CD14-positive monocyte (primary cell): ENCODE results near the gene ZNF789. TPM values are rescaled to one million over a fixed set of nuclear protein-coding genes. Genes with fewer than 3 reads are reported as not detected.
"Not testable (repeated sequence)": the region's sequence is repeated elsewhere in the genome, so short reads cannot be mapped to it uniquely, and the experiment has no call there.

Source experiments
- DNase-seq, 3 donors: peaks; one replicate each; pipeline ENCODE4 v3.0.0-alpha.2; 2011 to 2022
- H2AFZ ChIP-seq: 2 replicates; pipeline ENCODE4 v1.6.0; 2012; ENCODE audit warnings: mild to moderate bottlenecking, low read depth, low read length, inconsistent platforms; ENCODE audit not compliant: insufficient read depth, poor library complexity, severe bottlenecking
- H3K27ac ChIP-seq, 2 donors: 1 replicate in 1 of 2; 2 replicates in 1 of 2; pipeline ENCODE4 v1.5.1; 2012 to 2013; ENCODE audit warnings: low read length in 2 of 2, control low read depth in 1 of 2, inconsistent platforms in 1 of 2, low read depth in 1 of 2, mild to moderate bottlenecking in 1 of 2
- H3K27me3 ChIP-seq, 2 donors: one replicate each; pipeline versions ENCODE4 v1.6.0 to v1.6.1; 2011 to 2013; ENCODE audit warnings: low read length in 2 of 2; ENCODE audit not compliant: control insufficient read depth in 2 of 2, insufficient read depth in 2 of 2
- H3K36me3 ChIP-seq, 2 donors: replicated peaks in 1 of 2; 1 replicate in 1 of 2; 2 replicates in 1 of 2; pipeline versions ENCODE4 v1.5.1 to v1.6.1; 2012 to 2013; ENCODE audit warnings: low read length in 2 of 2, control low read depth in 1 of 2, inconsistent platforms in 1 of 2, mild to moderate bottlenecking in 1 of 2; ENCODE audit not compliant: insufficient read depth in 2 of 2, control insufficient read depth in 1 of 2
- H3K4me1 ChIP-seq, 2 donors: 1 replicate in 1 of 2; 2 replicates in 1 of 2; pipeline versions ENCODE4 v1.5.1 to v1.6.1; 2012 to 2013; ENCODE audit warnings: low read length in 2 of 2, control low read depth in 1 of 2, inconsistent platforms in 1 of 2, mild to moderate bottlenecking in 1 of 2, moderate library complexity in 1 of 2; ENCODE audit not compliant: insufficient read depth in 2 of 2, control insufficient read depth in 1 of 2
- H3K4me2 ChIP-seq: replicated peaks from 2 replicates; pipeline ENCODE3; 2012; ENCODE audit warnings: low read length, moderate library complexity, mild to moderate bottlenecking; ENCODE audit not compliant: poor library complexity, severe bottlenecking; ENCODE audit errors: extremely low read depth
- H3K4me3 ChIP-seq, 3 experiments: fragments of 200-600 bp in 1 of 3; sonication (generic) in 1 of 3; replicated peaks in 1 of 3; 1 replicate in 2 of 3; 2 replicates in 1 of 3; pipeline ENCODE4 v1.5.1; 2011 to 2013; ENCODE audit warnings: low read length in 3 of 3, mild to moderate bottlenecking in 3 of 3, control low read depth in 2 of 3, low read depth in 2 of 3, inconsistent platforms in 1 of 3, moderate library complexity in 1 of 3
- H3K79me2 ChIP-seq: 2 replicates; pipeline ENCODE4 v1.6.0; 2012; ENCODE audit warnings: mild to moderate bottlenecking, control low read depth, inconsistent platforms, low read length, moderate library complexity; ENCODE audit not compliant: insufficient read depth
- H3K9ac ChIP-seq: 2 replicates; pipeline ENCODE4 v1.6.0; 2017; ENCODE audit warnings: low read length, mild to moderate bottlenecking; ENCODE audit not compliant: insufficient read depth, poor library complexity, severe bottlenecking
- H3K9me3 ChIP-seq, 2 donors: replicated peaks in 1 of 2; 1 replicate in 1 of 2; 2 replicates in 1 of 2; pipeline versions ENCODE4 v1.5.1 to v1.6.1; 2012 to 2013; ENCODE audit warnings: low read length in 2 of 2, control low read depth in 1 of 2; ENCODE audit not compliant: control insufficient read depth in 1 of 2, insufficient read depth in 1 of 2
- H4K20me1 ChIP-seq: 2 replicates; pipeline ENCODE4 v1.6.0; 2012; ENCODE audit warnings: mild to moderate bottlenecking, low read length, control low read depth, moderate library complexity; ENCODE audit not compliant: insufficient read depth
- H3K27ac Mint-ChIP-seq, 7 donors: one replicate each; pipeline ENCODE4 v1.8.0; 2020; ENCODE audit warnings: mild to moderate bottlenecking in 7 of 7, mixed read lengths in 7 of 7, moderate library complexity in 6 of 7, inconsistent platforms in 2 of 7
- H3K27me3 Mint-ChIP-seq, 3 donors: one replicate each; pipeline ENCODE4 v1.8.0; 2021 to 2022; ENCODE audit warnings: low read depth in 3 of 3, mild to moderate bottlenecking in 3 of 3, mixed read lengths in 3 of 3, moderate library complexity in 3 of 3, inconsistent platforms in 1 of 3
- H3K36me3 Mint-ChIP-seq, 2 donors: one replicate each; pipeline ENCODE4 v1.8.0; 2020; ENCODE audit warnings: mixed read lengths in 2 of 2, inconsistent platforms in 1 of 2, mild to moderate bottlenecking in 1 of 2
- H3K4me1 Mint-ChIP-seq: one replicate; pipeline ENCODE4 v1.8.0; 2020; ENCODE audit warnings: mild to moderate bottlenecking, mixed read lengths
- H3K4me3 Mint-ChIP-seq, 2 donors: one replicate each; pipeline ENCODE4 v1.8.0; 2020; ENCODE audit warnings: mild to moderate bottlenecking in 2 of 2, mixed read lengths in 2 of 2, moderate library complexity in 1 of 2
- H3K9me3 Mint-ChIP-seq, 7 donors: one replicate each; pipeline ENCODE4 v1.8.0; 2020 to 2022; ENCODE audit warnings: mixed read lengths in 7 of 7, mild to moderate bottlenecking in 6 of 7, moderate library complexity in 6 of 7, inconsistent platforms in 2 of 7
- WGBS: methylation state at CpG from one replicate; pipeline ENCODE4 v1.1.5; 2013; ENCODE audit warnings: missing lambda C conversion rate; ENCODE audit not compliant: insufficient coverage; 5-methylcytosine and 5-hydroxymethylcytosine counted together
- intact Hi-C, 2 donors: fragments of 100-400 bp; cut with micrococcal nuclease; formaldehyde crosslinking; loops; one replicate each; pipeline versions ENCODE4 v1.15.0 to v1.15.1; 2023
- polyA plus RNA-seq, 3 donors: library from polyadenylated mRNA; depleted of rRNA in 1 of 3; unstranded in 2 of 3; stranded (reverse) in 1 of 3; fragments of 300-500 nt in 2 of 3; fragments of >200 nt in 1 of 3; fragmentation: Illumina TruSeq in 2 of 3; gene quantifications; 1 replicate in 2 of 3; 2 replicates in 1 of 3; pipeline ENCODE4 v1.2.3, GENCODE V29; 2012 to 2021
- TF ChIP-seq, protein P1 (sequence below): fragments of 200-600 bp; IDR thresholded peaks from one replicate; pipeline ENCODE4 v1.8.0; 2022; ENCODE audit warnings: antibody characterized with exemption, mild to moderate bottlenecking

The ZNF789 gene
- polyA plus RNA-seq, 3 donors = 1.8 to 10.4 (median 2.5) TPM

DNA sequence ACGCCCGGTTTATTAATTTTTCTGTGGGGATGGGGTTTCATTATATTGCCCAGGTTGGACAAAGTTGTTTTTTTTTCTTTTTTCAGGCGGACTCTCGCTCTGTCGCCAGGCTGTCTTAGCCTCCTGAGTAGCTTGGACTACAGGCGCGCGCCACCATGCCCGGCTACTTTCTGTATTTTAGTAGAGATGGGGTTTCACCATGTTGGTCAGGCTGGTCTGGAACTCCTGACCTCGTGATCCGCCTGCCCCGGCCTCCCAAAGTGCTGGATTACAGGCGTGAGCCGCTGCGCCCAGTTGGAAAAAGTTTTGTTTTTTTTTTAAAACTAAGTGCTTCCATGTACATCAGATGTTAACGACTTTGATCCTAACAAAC, 27.9 kb downstream of the ZNF789 start:
- Mint-ChIP-seq H3K9me3 (peaks cover 0 to 6% (median 4%) of the 10 kb centered on the region in 7 donors), H3K36me3 (peaks cover 17 to 25% of the 10 kb centered on the region in 2 donors), H3K27me3 (no peaks in the 10 kb centered on the region), H3K4me3 (peak overlapping the region; percentile 99 to 100), H3K27ac (peak overlapping the region; percentile 97 to 100 (median 99)), H3K4me1 (peaks cover 24% of the 10 kb centered on the region)
- peak overlapping the region; percentile 72 for H2AFZ ChIP-seq
- no peaks in the 10 kb centered on the region for H3K27me3 ChIP-seq
- peak overlapping the region; percentile 97 for H3K9ac ChIP-seq
- peaks cover 67% of the 10 kb centered on the region for H3K79me2 ChIP-seq
- H3K4me3 ChIP-seq = peak overlapping the region; percentile 71 to 100 (median 99)
- 57% methylated on average over 6 of the region's 16 CpGs for whole genome bisulfite sequencing
- H4K20me1 ChIP-seq = peaks cover 36% of the 10 kb centered on the region
- peaks cover 0 to 4% of the 10 kb centered on the region in 2 donors for H3K9me3 ChIP-seq
- H3K4me1 ChIP-seq = peaks cover 32 to 38% of the 10 kb centered on the region in 2 donors
- intact Hi-C loops = loop anchor here in 1 of 2 donors (5.0 to 10.0 kb wide), 2 partner anchors 96 to 117 kb away; partner anchors contain the start of genes BUD31, PDAP1 and ZSCAN25
- H3K27ac ChIP-seq = peak overlapping the region; percentile 100
- no peak for DNase-seq
- TF ChIP-seq, protein P1, sequence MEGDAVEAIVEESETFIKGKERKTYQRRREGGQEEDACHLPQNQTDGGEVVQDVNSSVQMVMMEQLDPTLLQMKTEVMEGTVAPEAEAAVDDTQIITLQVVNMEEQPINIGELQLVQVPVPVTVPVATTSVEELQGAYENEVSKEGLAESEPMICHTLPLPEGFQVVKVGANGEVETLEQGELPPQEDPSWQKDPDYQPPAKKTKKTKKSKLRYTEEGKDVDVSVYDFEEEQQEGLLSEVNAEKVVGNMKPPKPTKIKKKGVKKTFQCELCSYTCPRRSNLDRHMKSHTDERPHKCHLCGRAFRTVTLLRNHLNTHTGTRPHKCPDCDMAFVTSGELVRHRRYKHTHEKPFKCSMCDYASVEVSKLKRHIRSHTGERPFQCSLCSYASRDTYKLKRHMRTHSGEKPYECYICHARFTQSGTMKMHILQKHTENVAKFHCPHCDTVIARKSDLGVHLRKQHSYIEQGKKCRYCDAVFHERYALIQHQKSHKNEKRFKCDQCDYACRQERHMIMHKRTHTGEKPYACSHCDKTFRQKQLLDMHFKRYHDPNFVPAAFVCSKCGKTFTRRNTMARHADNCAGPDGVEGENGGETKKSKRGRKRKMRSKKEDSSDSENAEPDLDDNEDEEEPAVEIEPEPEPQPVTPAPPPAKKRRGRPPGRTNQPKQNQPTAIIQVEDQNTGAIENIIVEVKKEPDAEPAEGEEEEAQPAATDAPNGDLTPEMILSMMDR = no peak
- H3K4me2 ChIP-seq = peak overlapping the region; percentile 91
- H3K36me3 ChIP-seq = peaks cover 15 to 26% of the 10 kb centered on the region in 2 donors

DNA sequence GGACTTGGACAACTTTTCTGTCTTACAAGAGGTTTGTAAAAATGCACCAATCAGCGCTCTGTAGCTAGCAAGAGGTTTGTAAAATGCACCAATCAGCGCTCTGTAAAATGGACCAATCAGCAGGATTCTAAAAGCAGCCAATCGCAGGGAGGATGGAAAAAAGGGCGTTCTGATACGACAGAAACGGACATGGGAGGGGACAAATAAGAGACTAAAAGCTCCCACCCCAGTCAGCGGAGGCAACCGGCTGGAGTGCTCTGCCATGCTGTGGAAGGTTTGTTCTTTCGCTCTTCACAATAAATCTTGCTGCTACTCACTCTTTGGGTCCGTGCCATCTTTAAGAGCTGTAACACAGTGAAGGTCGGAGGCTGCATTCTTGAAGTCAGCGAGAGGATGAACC, 28.5 kb downstream of the ZNF789 start:
- intact Hi-C loops = loop anchor here in 1 of 2 donors (5.0 to 10.0 kb wide), 2 partner anchors 96 to 116 kb away; partner anchors contain the start of genes BUD31, PDAP1 and ZSCAN25
- H3K9ac ChIP-seq, H3K4me3 Mint-ChIP-seq, H3K9me3 Mint-ChIP-seq, H3K27me3 Mint-ChIP-seq, H3K9me3 ChIP-seq, DNase-seq, H3K27me3 ChIP-seq, H2AFZ ChIP-seq: not testable (repeated sequence)
- H3K79me2 ChIP-seq = peaks cover 67% of the 10 kb centered on the region
- H3K4me2 ChIP-seq = peak overlapping the region; percentile 91
- peaks cover 12 to 19% of the 10 kb centered on the region in 2 donors for H3K36me3 ChIP-seq
- H3K27ac ChIP-seq = peak overlapping the region in 1 of 2 donors; percentile 100
- peaks cover 31% of the 10 kb centered on the region for H3K4me1 Mint-ChIP-seq
- peak overlapping the region in 3 of 7 donors; percentile 24 to 97 (median 54) for H3K27ac Mint-ChIP-seq
- WGBS = 84% methylated on average over 5 of the region's 12 CpGs
- peaks cover 13 to 19% of the 10 kb centered on the region in 2 donors for H3K36me3 Mint-ChIP-seq
- H3K4me3 ChIP-seq = peak overlapping the region in 1 of 3 experiments; percentile 99
- H4K20me1 ChIP-seq = peaks cover 30% of the 10 kb centered on the region
- H3K4me1 ChIP-seq = peaks cover 38 to 45% of the 10 kb centered on the region in 2 donors
